GM12892 (cell line): ENCODE results near the gene HHIPL1.

Experiments used
- POLR2A ChIP-seq: IDR thresholded peaks from 2 replicates; pipeline ENCODE4 v1.6.1; 2011; ENCODE audit warnings: low read depth, low read length, control low read depth
- POLR2AphosphoS5 ChIP-seq: IDR thresholded peaks from 2 replicates; pipeline ENCODE4 v1.6.1; 2011; ENCODE audit warnings: low read depth, low read length, control low read depth
- TAF1 ChIP-seq: IDR thresholded peaks from 2 replicates; pipeline ENCODE4 v1.6.1; 2011; ENCODE audit warnings: low read depth, mild to moderate bottlenecking, control low read depth, low read length, borderline replicate concordance

- no peak for TF ChIP-seq POLR2A
- no peak for TF ChIP-seq POLR2AphosphoS5
- TF ChIP-seq TAF1: no peak
Observed at GRCh38 chr14:99660794-99661193, 15.9 kb downstream of the HHIPL1 start.
